Erythroblast (primary cell): ENCODE measurements around the gene AGPAT4.

Source experiments
- GATA1 ChIP-seq: IDR thresholded peaks from 2 replicates; pipeline ENCODE4 v1.6.1; 2011; ENCODE audit warnings: low read depth, mild to moderate bottlenecking, control low read depth, low read length, moderate library complexity
- POLR2A ChIP-seq: IDR thresholded peaks from 2 replicates; pipeline ENCODE4 v1.6.1; 2011; ENCODE audit warnings: mild to moderate bottlenecking, low read length

DNA sequence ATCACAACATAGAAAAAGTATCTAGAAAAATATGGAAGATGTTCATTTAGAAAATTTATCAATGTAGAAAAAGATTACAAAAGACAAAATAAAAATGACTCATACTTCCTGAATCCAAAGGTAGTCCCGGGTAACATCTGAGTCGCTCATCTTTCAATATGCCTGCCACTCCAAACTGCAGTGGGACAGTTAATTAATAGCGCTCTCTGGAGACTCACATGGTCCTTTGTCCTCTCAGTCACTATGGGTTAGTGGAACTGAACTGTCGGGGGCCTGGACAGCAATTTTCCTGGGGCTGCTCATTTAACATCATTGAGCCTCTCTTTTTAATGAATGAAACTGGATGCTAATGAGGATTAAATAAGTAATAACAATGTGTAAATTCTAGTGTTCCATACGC lies 178.9 kb downstream of the AGPAT4 start:
- TF ChIP-seq POLR2A, result no peak
- TF ChIP-seq GATA1, result no peak
